Thyroid gland (tissue), 4 donors: Measurements from ENCODE around the gene PALLD. TPM values are rescaled to one million over a fixed set of nuclear protein-coding genes. Genes with fewer than 3 reads are reported as not detected.
A peak's percentile ranks its signal among the peaks of the same experiment; 100 is the strongest.

Source experiments
- DNase-seq, 2 donors: peaks; one replicate each; pipeline ENCODE4 v3.0.0-alpha.2; 2019
- H3K27ac ChIP-seq, 3 donors: fragments of 200-600 bp; sonication (generic); 1 replicate in 2 of 3; 2 replicates in 1 of 3; pipeline ENCODE4 v1.5.1; 2016 to 2019; ENCODE audit warnings: mild to moderate bottlenecking in 1 of 3, moderate library complexity in 1 of 3
- H3K27me3 ChIP-seq: fragments of 200-600 bp; sonication (generic); one replicate; pipeline ENCODE4 v1.5.1; 2019
- H3K36me3 ChIP-seq, 2 donors: fragments of 200-600 bp; sonication (generic); one replicate each; pipeline ENCODE4 v1.5.1; 2016 to 2019
- H3K4me1 ChIP-seq, 2 donors: fragments of 200-600 bp; sonication (generic); one replicate each; pipeline ENCODE4 v1.5.1; 2017 to 2019
- H3K4me3 ChIP-seq, 3 donors: fragments of 200-600 bp; sonication (generic); replicated peaks in 1 of 3; 1 replicate in 2 of 3; 2 replicates in 1 of 3; pipeline ENCODE4 v1.5.1; 2016; ENCODE audit warnings: mild to moderate bottlenecking in 1 of 3
- H3K9me3 ChIP-seq: fragments of 200-600 bp; sonication (generic); one replicate; pipeline ENCODE4 v1.5.1; 2017
- CTCF ChIP-seq, 6 experiments: fragments of 200-600 bp in 3 of 6; fragments of 450-650 bp in 3 of 6; sonication (generic) in 3 of 6; IDR thresholded peaks; one replicate each; pipeline ENCODE4 v1.5.1; 2016 to 2019; ENCODE audit warnings: antibody characterized with exemption in 6 of 6, mild to moderate bottlenecking in 2 of 6, inconsistent platforms in 1 of 6, moderate library complexity in 1 of 6
- POLR2A ChIP-seq, 2 donors: fragments of 450-650 bp; IDR thresholded peaks; one replicate each; pipeline ENCODE4 v1.6.1; 2017; ENCODE audit warnings: antibody characterized with exemption in 2 of 2, mild to moderate bottlenecking in 2 of 2, moderate library complexity in 1 of 2
- WGBS, 2 donors: methylation state at CpG; one replicate each; pipeline ENCODE4 v1.1.5; 2017; 5-methylcytosine and 5-hydroxymethylcytosine counted together
- intact Hi-C: fragments of 100-400 bp; cut with DNase I; formaldehyde crosslinking; loops from one replicate; pipeline ENCODE4 v1.15.1; 2023
- total RNA-seq, 4 donors: library from RNA; depleted of rRNA; stranded (reverse); fragments of >200 nt; gene quantifications; one replicate each; pipeline ENCODE4 v1.2.3, GENCODE V29; 2016

The PALLD gene
- total RNA-seq, 4 donors from 2014 or later: 152 to 311 (median 226) TPM

- H3K27ac ChIP-seq: peak overlapping the region in 1 of 3 donors; percentile 87
These were observed 63.6 kb downstream of the PALLD start for GRCh38 chr4:168560184-168561180.

GRCh38 chr4:168562041-168562571 lies 65.3 kb downstream of the PALLD start:
- Histone ChIP-seq H3K4me1 (peaks cover 17 to 18% of the 10 kb centered on the region in 2 donors), H3K36me3 (no peaks in the 10 kb centered on the region), H3K9me3 (no peaks in the 10 kb centered on the region), H3K27ac (no peak overlapping the region), H3K27me3 (no peaks in the 10 kb centered on the region), H3K4me3 (no peak overlapping the region)
- DNase-seq: no peak
- intact Hi-C loops: no loop called here
- TF ChIP-seq POLR2A (IDR thresholded peaks at IDR 0.05): no peak
- no peak for TF ChIP-seq CTCF (IDR thresholded peaks at IDR 0.05)
- 80 to 87% methylated on average over 3 of the region's 3 CpGs for WGBS, 2 donors

More at GRCh38 chr4:168560184-168561180, 63.6 kb downstream of the PALLD start:
- Histone ChIP-seq H3K36me3 (no peaks in the 10 kb centered on the region), H3K27me3 (no peaks in the 10 kb centered on the region), H3K4me1 (peaks cover 17 to 18% of the 10 kb centered on the region in 2 donors), H3K4me3 (no peak overlapping the region), H3K9me3 (no peaks in the 10 kb centered on the region)
- TF ChIP-seq POLR2A (IDR thresholded peaks at IDR 0.05): no peak
- TF ChIP-seq CTCF (IDR thresholded peaks at IDR 0.05): no peak
- intact Hi-C loops: no loop called here
- DNase-seq: peak in 1 of 2 donors; percentile 25
- WGBS, 2 donors: 54 to 59% methylated on average over 3 of the region's 3 CpGs

DNA sequence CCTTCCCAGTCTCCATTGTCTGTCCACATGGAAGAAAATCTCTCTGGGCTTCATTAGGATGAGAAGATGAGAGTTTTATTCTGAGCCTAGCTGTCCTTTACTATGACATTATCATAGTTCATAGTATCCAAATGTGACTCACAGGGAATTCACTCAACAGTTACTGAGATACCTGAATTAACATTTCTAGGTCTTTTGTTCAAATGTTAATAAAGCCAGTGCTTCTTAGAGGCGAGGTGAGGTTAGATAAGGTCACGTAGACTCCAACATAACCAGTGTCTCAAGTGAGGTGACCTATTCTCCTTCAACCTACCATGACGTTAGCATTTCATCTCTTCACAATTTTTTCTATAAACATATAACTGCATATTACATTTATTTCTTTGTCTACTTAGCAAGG lies 67.2 kb downstream of the PALLD start:
- intact Hi-C loops: no loop called here
- no peaks in the 10 kb centered on the region for H3K27me3 ChIP-seq
- no peak overlapping the region for H3K4me3 ChIP-seq
- H3K4me1 ChIP-seq: peaks cover 17 to 18% of the 10 kb centered on the region in 2 donors
- no peaks in the 10 kb centered on the region for H3K9me3 ChIP-seq
- no peak overlapping the region for H3K27ac ChIP-seq
- WGBS, 2 donors: 88 to 97% methylated on average over 3 of the region's 3 CpGs
- no peak for TF ChIP-seq CTCF (IDR thresholded peaks at IDR 0.05)
- no peak for TF ChIP-seq POLR2A (IDR thresholded peaks at IDR 0.05)
- no peaks in the 10 kb centered on the region for H3K36me3 ChIP-seq
- DNase-seq: no peak

- H3K4me3 ChIP-seq: no peak overlapping the region
- no peaks in the 10 kb centered on the region for H3K9me3 ChIP-seq
- H3K27me3 ChIP-seq: no peaks in the 10 kb centered on the region
- intact Hi-C loops: no loop called here
- no peaks in the 10 kb centered on the region for H3K36me3 ChIP-seq
- H3K4me1 ChIP-seq: peaks cover 8 to 9% of the 10 kb centered on the region in 2 donors
- no peak overlapping the region for H3K27ac ChIP-seq
- 56 to 62% methylated on average over 2 of the region's 2 CpGs for WGBS, 2 donors
- TF ChIP-seq POLR2A (IDR thresholded peaks at IDR 0.05): no peak
- TF ChIP-seq CTCF (IDR thresholded peaks at IDR 0.05): no peak
- no peak for DNase-seq
These were observed 68.3 kb downstream of the PALLD start for GRCh38 chr4:168565130-168565529.

GRCh38 chr4:168566726-168567125 lies 69.9 kb downstream of the PALLD start:
- Histone ChIP-seq H3K36me3 (no peaks in the 10 kb centered on the region), H3K27ac (no peak overlapping the region), H3K9me3 (no peaks in the 10 kb centered on the region), H3K27me3 (no peaks in the 10 kb centered on the region), H3K4me1 (no peaks in the 10 kb centered on the region), H3K4me3 (no peak overlapping the region)
- DNase-seq: no peak
- intact Hi-C loops: no loop called here
- no peak for TF ChIP-seq POLR2A (IDR thresholded peaks at IDR 0.05)
- no peak for TF ChIP-seq CTCF (IDR thresholded peaks at IDR 0.05)
